ENCODE results near the gene PLEKHG4B.

GRCh38 chr5:129148-129547, 37.2 kb downstream of the PLEKHG4B start:
- TF ChIP-seq, protein P1, sequence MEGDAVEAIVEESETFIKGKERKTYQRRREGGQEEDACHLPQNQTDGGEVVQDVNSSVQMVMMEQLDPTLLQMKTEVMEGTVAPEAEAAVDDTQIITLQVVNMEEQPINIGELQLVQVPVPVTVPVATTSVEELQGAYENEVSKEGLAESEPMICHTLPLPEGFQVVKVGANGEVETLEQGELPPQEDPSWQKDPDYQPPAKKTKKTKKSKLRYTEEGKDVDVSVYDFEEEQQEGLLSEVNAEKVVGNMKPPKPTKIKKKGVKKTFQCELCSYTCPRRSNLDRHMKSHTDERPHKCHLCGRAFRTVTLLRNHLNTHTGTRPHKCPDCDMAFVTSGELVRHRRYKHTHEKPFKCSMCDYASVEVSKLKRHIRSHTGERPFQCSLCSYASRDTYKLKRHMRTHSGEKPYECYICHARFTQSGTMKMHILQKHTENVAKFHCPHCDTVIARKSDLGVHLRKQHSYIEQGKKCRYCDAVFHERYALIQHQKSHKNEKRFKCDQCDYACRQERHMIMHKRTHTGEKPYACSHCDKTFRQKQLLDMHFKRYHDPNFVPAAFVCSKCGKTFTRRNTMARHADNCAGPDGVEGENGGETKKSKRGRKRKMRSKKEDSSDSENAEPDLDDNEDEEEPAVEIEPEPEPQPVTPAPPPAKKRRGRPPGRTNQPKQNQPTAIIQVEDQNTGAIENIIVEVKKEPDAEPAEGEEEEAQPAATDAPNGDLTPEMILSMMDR (IDR thresholded peaks at IDR 0.05; ENCODE audit: low read depth, low read length) = no peak
- no peak for TF ChIP-seq EZH2phosphoT487 (IDR thresholded peaks at IDR 0.05; ENCODE audit: low read depth)

All from OCI-LY3 (cell line).